Pancreas (tissue), 10 donors: ENCODE results near the gene C2orf72. TPM values are rescaled to one million over a fixed set of nuclear protein-coding genes. Genes with fewer than 3 reads are reported as not detected.

Experiments
- ATAC-seq, 4 donors: fragments of 200-7000 bp; cut with Tn5 transposase; one replicate each; pipeline versions ENCODE4 v1.8.0 to v1.9.1; 2020; ENCODE audit warnings: mild to moderate bottlenecking in 4 of 4, moderate library complexity in 4 of 4
- DNase-seq, 6 donors: peaks; one replicate each; pipeline ENCODE4 v3.0.0-alpha.2; 2020
- FAIRE-seq: peaks from 2 replicates; lab custom pipeline; 2012; peaks lifted over from hg19 to GRCh38; lab: Jason Lieb, UNC
- H3K27ac ChIP-seq, 4 donors: fragments of 200-600 bp; sonication (generic); 1 replicate in 3 of 4; 2 replicates in 1 of 4; pipeline versions ENCODE4 v1.5.0 to v1.8.0; 2020
- H3K27me3 ChIP-seq, 4 donors: fragments of 200-600 bp; one replicate each; pipeline ENCODE4 v1.8.0; 2021
- H3K36me3 ChIP-seq, 3 donors: fragments of 200-600 bp; sonication (generic) in 1 of 3; one replicate each; pipeline versions ENCODE4 v1.5.0 to v1.8.0; 2020 to 2021
- H3K4me1 ChIP-seq, 3 donors: fragments of 200-600 bp; one replicate each; pipeline ENCODE4 v1.8.0; 2021
- H3K4me3 ChIP-seq, 4 donors: fragments of 200-600 bp; sonication (generic) in 2 of 4; one replicate each; pipeline versions ENCODE4 v1.5.0 to v1.8.0; 2020 to 2021
- H3K9me3 ChIP-seq, 4 donors: fragments of 200-600 bp; one replicate each; pipeline ENCODE4 v1.8.0; 2021
- CTCF ChIP-seq, 4 donors: fragments of 200-600 bp; sonication (generic) in 3 of 4; IDR thresholded peaks; one replicate each; pipeline versions ENCODE4 v1.5.0 to v1.8.0; 2021; ENCODE audit warnings: antibody characterized with exemption in 4 of 4
- WGBS, 2 donors: extraction: QIAGEN DNeasy Blood & Tissue Kit; methylation state at CpG; one replicate each; pipeline ENCODE4 v1.1.7; 2013; 5-methylcytosine and 5-hydroxymethylcytosine counted together
- intact Hi-C, 3 donors: fragments of 100-400 bp; cut with DNase I; formaldehyde crosslinking; loops; one replicate each; pipeline versions ENCODE4 v1.11.1 to v1.14.2; 2022
- polyA plus RNA-seq, 2 donors: library from polyadenylated mRNA; stranded (reverse); fragments of 200-250 nt; gene quantifications; one replicate each; pipeline ENCODE4 v1.2.3, GENCODE V29; 2013
- total RNA-seq, 6 donors: library from RNA; stranded (reverse); fragmentation: NEBNext Ultra II Directional in 4 of 6; extraction: Animal tissue kit (Norgen Biotek cat#: 25700) in 4 of 6; gene quantifications; one replicate each; pipeline versions ENCODE4 v1.2.1 to v1.2.4, GENCODE V29; 2021 to 2023
- donor health status: healthy with polysubstance abuse.
- donor health status: DM: no; HTN: no; CAD: no; lungs with moderate emphysema.
- donor health status: DM: no; HTN: no; CAD: no.
- donor health status: control.
- donor health status: control.
- donor health status: Bipolar disorder and iron deficiency.
- donor health status: DM: yes; HTN: yes; CAD: no.
- donor health status: DM: no; HTN: no; CAD: no.
- donor health status: DM: no; HTN: no; CAD: no.
- donor health status: DM: yes; HTN: yes; CAD: no.

C2orf72 gene
- total and polyA plus RNA-seq, 8 donors: 5.3 to 31.2 (median 9.7) TPM

GRCh38 chr2:231043796-231044195 lies 6.5 kb downstream of the C2orf72 start:
- H3K36me3 ChIP-seq: no peaks in the 10 kb centered on the region
- no peaks in the 10 kb centered on the region for H3K27me3 ChIP-seq
- H3K27ac ChIP-seq: no peak overlapping the region
- FAIRE-seq (no peak), DNase-seq (no peak), ATAC-seq (no peak)
- H3K4me3 ChIP-seq: no peak overlapping the region
- H3K9me3 ChIP-seq: no peaks in the 10 kb centered on the region
- 91 to 93% methylated on average over 4 of the region's 4 CpGs for WGBS, 2 donors
- intact Hi-C loops: no loop called here
- TF ChIP-seq CTCF (IDR thresholded peaks at IDR 0.05): no peak
- H3K4me1 ChIP-seq: peaks cover 5 to 17% (median 6%) of the 10 kb centered on the region in 3 donors

GRCh38 chr2:231046916-231047273 lies 9.6 kb downstream of the C2orf72 start:
- Histone ChIP-seq H3K4me3 (no peak overlapping the region), H3K4me1 (peaks cover 29 to 44% (median 36%) of the 10 kb centered on the region in 3 donors), H3K36me3 (no peaks in the 10 kb centered on the region), H3K27ac (no peak overlapping the region), H3K9me3 (no peaks in the 10 kb centered on the region), H3K27me3 (no peaks in the 10 kb centered on the region)
- FAIRE-seq (no peak), ATAC-seq (no peak), DNase-seq (no peak)
- 88 to 94% methylated on average over 5 of the region's 5 CpGs for WGBS, 2 donors
- intact Hi-C loops: no loop called here
- TF ChIP-seq CTCF (IDR thresholded peaks at IDR 0.05): no peak

- WGBS, 2 donors: 37 to 42% methylated on average over 8 of the region's 8 CpGs
- no peak overlapping the region for H3K27ac ChIP-seq
These were observed 10.1 kb downstream of the C2orf72 start for GRCh38 chr2:231047274-231047922.

GRCh38 chr2:231047923-231048915 lies 10.9 kb downstream of the C2orf72 start:
- FAIRE-seq (no peak), DNase-seq (no peak), ATAC-seq (no peak)
- no peaks in the 10 kb centered on the region for H3K27me3 ChIP-seq
- H3K36me3 ChIP-seq: no peaks in the 10 kb centered on the region
- H3K27ac ChIP-seq: peak overlapping the region in 2 of 4 donors; percentile 78 to 86
- WGBS, 2 donors: 66 to 67% methylated on average over 10 of the region's 10 CpGs
- H3K9me3 ChIP-seq: no peaks in the 10 kb centered on the region
- intact Hi-C loops: no loop called here
- peaks cover 33 to 51% (median 42%) of the 10 kb centered on the region in 3 donors for H3K4me1 ChIP-seq
- TF ChIP-seq CTCF (IDR thresholded peaks at IDR 0.05): no peak
- H3K4me3 ChIP-seq: no peak overlapping the region

More at GRCh38 chr2:231047274-231047922, 10.1 kb downstream of the C2orf72 start:
- FAIRE-seq (no peak), ATAC-seq (no peak), DNase-seq (no peak)
- H3K36me3 ChIP-seq: no peaks in the 10 kb centered on the region
- intact Hi-C loops: no loop called here
- TF ChIP-seq CTCF (IDR thresholded peaks at IDR 0.05): no peak
- H3K4me1 ChIP-seq: peaks cover 33 to 49% (median 41%) of the 10 kb centered on the region in 3 donors
- H3K4me3 ChIP-seq: no peak overlapping the region
- no peaks in the 10 kb centered on the region for H3K27me3 ChIP-seq
- no peaks in the 10 kb centered on the region for H3K9me3 ChIP-seq
